GM12891 (cell line): Measurements from ENCODE around the gene SEMA3A.
"Not testable (repeated sequence)": the region's sequence is repeated elsewhere in the genome, so short reads cannot be mapped to it uniquely, and the experiment has no call there.

Experiments used
- DNase-seq: peaks from one replicate; pipeline ENCODE4 v3.0.0; 2011; ENCODE audit warnings: low spot score; ENCODE audit not compliant: insufficient read length
- FAIRE-seq: peaks from 2 replicates; lab custom pipeline; 2011; peaks lifted over from hg19 to GRCh38; lab: Jason Lieb, UNC
- PAX5 ChIP-seq: IDR thresholded peaks from 2 replicates; pipeline ENCODE4 v1.6.1; 2011; ENCODE audit warnings: low read length, moderate library complexity, mild to moderate bottlenecking; ENCODE audit not compliant: insufficient read depth, severe bottlenecking
- POLR2A ChIP-seq: IDR thresholded peaks from 2 replicates; pipeline ENCODE4 v1.6.1; 2011; ENCODE audit warnings: low read depth, low read length, control low read depth
- POLR2AphosphoS5 ChIP-seq: IDR thresholded peaks from 2 replicates; pipeline ENCODE4 v1.6.1; 2011; ENCODE audit warnings: low read depth, low read length, control low read depth
- POU2F2 ChIP-seq: IDR thresholded peaks from 2 replicates; pipeline ENCODE4 v1.6.1; 2011; ENCODE audit warnings: low read depth, mild to moderate bottlenecking, control low read depth, low read length, moderate library complexity
- SPI1 ChIP-seq: IDR thresholded peaks from 2 replicates; pipeline ENCODE4 v1.6.1; 2011; ENCODE audit warnings: low read depth, low read length, control low read depth
- TAF1 ChIP-seq: IDR thresholded peaks from 2 replicates; pipeline ENCODE4 v1.6.1; 2011; ENCODE audit warnings: low read depth, low read length, control low read depth

Gene SEMA3A

DNA sequence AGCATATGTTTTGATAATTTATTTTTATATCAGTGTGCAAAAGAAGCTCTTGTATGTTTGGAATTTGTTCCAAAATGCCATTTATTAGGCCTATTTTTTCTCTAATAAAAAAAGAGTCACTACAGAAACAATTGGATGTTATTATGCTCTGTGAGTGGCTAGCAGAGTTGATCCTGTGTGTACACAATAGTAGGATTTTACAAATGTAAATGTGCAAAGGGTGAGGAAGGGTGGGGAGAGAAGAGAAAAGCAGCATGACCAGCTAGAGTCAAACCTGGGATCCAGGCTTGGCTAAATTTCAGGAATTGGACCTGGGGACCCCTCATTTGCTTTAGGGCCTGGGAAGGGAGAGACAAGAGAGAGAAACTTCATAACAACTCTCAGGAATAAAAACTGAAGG lies 32.5 kb downstream of the SEMA3A start:
- TF ChIP-seq PAX5 (no peak), SPI1 (no peak), TAF1 (no peak), POLR2A (no peak), POU2F2 (no peak), POLR2AphosphoS5 (no peak)
- FAIRE-seq = no peak
- no peak for DNase-seq

DNA sequence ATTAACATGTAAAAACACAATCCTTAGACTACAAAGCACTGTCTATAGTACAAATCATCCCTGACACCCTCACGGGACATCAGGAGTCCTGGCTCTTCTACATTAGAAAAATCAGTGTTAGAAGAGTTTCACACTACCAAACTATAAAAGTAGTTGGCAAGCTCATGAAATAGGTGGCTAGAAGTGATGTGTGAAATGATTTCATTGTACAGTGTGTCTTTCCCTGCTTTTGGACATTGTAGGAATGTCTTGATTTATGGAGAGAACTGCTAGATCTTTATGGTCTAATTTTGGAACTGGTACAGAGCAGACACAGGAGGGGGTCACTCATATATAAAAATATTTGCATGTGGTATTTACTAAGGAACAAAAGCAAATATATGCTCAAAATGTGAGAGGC lies 33.2 kb downstream of the SEMA3A start:
- FAIRE-seq (no peak), DNase-seq (no peak)
- TF ChIP-seq TAF1 = no peak
- no peak for TF ChIP-seq POLR2AphosphoS5
- TF ChIP-seq POU2F2 = no peak
- TF ChIP-seq POLR2A = no peak
- TF ChIP-seq PAX5 = no peak
- no peak for TF ChIP-seq SPI1

DNA sequence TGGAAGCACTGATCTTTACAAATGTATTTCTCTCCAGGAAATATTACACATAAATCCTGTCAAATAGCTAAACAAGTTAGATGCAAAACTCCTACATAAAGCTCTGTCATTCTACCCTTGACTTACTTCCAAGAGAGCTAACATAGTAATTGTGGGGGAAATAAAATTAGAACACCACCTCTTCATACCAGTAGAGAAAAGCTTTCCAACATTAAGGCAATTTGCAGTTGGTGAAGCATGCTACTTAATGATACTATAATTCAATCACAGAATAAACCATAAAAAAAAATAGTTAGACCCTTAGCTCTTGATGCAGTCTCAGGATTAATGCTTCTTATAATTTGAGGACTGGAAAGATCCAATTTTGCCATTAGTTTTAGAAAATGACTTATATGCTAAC lies 35.2 kb downstream of the SEMA3A start:
- no peak for FAIRE-seq
- no peak for TF ChIP-seq TAF1
- TF ChIP-seq POLR2AphosphoS5 = no peak
- TF ChIP-seq SPI1 = no peak
- TF ChIP-seq POU2F2 = no peak
- TF ChIP-seq POLR2A = no peak
- no peak for TF ChIP-seq PAX5

DNA sequence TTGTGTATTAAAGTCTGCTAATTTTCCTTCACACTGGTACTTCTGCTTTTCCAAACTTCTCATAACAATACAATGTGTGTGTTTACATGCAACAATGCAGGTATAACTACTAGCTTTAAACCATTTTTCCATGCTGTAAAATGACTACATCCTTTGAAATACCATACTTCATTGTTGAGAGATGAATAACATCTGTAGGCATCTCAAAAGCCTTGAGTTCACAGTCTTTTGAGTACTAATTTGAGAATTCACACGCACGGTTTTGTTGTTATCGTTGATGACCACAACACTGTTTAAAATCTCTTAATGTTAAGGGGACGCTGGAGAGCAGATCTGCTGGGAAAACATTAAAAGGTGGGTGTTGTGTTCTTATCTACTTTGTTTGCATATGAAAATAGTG lies 37.4 kb downstream of the SEMA3A start:
- TF ChIP-seq POLR2AphosphoS5 (no peak), POLR2A (no peak), SPI1 (no peak), PAX5 (no peak), POU2F2 (no peak), TAF1 (no peak)
- FAIRE-seq (no peak), DNase-seq (no peak)

More for the DNA sequence above, 35.2 kb downstream of the SEMA3A start:
- DNase-seq = no peak

DNA sequence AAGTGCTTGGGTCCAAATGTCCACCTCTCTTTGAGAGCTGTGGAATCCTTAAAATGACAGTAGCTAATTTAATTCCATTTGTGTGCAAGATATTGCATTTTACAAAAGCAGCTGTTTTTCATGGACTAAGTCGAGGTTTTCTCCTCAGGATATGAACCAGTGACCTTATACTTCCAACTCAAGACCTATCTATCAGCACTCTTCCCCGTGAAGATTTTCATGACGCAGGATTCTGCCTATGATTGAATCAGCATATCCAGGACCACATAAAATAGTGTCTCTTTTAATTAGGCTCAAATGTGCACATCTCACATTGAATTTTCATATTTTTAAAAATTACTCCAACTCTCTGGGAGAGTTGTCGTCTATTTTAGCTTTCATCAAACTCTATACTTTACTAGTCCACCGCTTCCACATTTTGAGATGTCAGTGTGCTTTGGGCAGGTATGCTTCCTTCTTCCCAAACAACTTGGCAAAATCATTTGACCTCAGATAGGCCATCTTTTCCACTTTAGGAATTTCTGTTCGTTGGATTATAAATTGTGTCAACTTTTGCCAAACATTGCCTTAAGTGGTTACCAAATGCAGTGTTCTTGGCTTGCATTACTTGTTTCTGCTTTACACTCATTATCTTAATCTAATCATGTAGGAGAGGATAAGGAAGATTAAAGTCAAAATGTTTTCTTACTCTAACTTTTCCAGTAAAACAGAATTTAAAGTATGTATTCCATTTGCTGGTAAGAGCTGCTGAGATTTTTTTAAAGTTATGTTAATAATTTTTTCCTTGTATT lies 39.4 kb downstream of the SEMA3A start:
- no peak for DNase-seq
- TF ChIP-seq PAX5 (no peak), POLR2AphosphoS5 (no peak), POLR2A (no peak), SPI1 (no peak), TAF1 (no peak), POU2F2 (no peak)
- no peak for FAIRE-seq

DNA sequence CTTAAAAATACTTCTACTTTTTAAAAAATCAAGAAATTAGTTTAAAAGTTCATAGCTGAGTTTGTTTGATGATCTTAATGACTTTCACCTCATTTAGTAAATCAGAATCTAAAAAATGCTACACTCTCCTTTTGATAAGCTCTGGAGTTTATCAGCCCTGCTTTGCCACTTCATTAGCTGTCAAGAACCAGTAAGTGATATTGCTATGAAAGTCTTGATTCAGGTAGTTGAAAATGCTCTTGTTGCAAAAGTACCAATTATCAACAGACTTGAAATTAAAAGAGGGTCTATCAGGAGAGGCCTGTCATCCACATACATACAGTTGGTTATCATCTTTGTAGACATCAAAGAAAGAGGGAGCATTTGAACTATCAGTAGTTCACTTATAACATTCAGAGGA lies 41.6 kb downstream of the SEMA3A start:
- TF ChIP-seq PAX5 (no peak), TAF1 (no peak), SPI1 (no peak), POLR2A (no peak)
- DNase-seq = no peak
- FAIRE-seq = no peak

DNA sequence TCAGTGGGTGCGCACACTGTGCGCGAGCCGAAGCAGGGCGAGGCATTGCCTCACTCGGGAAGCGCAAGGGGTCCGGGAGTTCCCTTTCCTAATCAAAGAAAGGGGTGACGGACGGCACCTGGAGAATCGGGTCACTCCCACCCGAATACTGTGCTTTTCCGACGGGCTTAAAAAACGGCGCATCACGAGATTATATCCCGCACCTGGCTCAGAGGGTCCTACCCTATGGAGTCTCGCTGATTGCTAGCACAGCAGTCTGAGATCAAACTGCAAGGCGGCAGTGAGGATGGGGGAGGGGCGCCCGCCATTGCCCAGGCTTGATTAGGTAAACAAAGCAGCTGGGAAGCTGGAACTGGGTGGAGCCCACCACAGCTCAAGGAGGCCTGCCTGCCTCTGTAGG lies 44.2 kb downstream of the SEMA3A start:
- FAIRE-seq, DNase-seq: not testable (repeated sequence)

DNA sequence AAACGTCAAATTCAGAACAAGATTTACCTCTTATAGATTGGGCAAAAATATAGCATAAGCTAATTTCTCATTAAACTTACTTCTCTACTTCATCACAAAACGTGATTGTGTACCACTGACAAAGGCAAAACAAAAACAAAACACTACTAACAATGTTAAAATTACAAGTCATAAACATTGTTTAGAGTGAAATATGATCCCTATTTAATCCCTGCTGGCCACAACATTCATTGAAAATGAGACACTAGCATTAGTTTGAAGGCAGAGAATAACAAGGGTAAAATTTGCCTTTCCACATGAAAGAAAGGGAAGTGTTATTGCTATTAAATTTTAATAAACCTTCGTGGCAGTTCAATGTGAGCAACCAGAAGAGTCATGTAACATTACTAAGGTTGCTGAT lies 45.0 kb downstream of the SEMA3A start:
- DNase-seq (no peak), FAIRE-seq (no peak)
- TF ChIP-seq TAF1 (no peak), POLR2A (no peak), PAX5 (no peak), POLR2AphosphoS5 (no peak), SPI1 (no peak), POU2F2 (no peak)

DNA sequence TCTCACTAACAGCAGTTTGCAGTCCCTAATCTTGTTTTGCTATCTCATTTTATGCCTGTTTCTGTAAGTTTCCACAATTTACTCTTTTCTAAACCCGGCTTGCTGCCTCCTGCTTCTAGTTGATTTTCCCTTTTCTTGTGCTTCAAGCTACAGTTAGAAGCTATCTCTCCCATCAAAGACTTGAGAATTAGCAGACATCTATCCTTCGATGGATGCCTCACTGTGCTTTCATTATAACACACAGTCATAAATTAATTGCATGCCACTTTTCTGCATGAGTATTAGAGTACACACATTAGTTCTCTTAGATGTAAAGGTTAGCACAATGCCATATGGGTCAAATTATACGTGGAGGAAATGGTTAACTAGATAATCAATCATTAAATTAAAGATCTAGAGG lies 48.7 kb downstream of the SEMA3A start:
- no peak for TF ChIP-seq TAF1
- no peak for TF ChIP-seq POLR2A
- TF ChIP-seq SPI1 = no peak
- TF ChIP-seq PAX5 = no peak
- TF ChIP-seq POLR2AphosphoS5 = no peak
- no peak for TF ChIP-seq POU2F2
- DNase-seq (no peak), FAIRE-seq (no peak)

DNA sequence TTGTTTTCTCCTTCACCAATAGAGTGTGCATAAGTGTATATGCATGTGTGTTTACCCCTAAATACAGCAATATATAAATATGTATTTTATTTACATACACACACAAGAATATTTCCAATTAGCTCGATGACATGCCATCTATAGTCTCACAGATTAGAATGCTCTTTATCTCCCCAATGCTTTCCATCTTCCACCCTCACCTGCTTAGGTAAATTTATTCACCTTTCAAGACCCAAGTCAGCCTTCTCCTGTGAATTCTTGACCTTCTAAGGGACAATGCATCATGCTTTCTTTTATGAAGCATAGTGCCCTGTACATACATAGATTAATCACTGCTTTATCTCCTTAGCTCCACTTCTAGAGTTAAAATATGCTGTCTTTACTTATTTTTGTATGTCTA lies 49.7 kb downstream of the SEMA3A start:
- DNase-seq = no peak
- FAIRE-seq = no peak
- TF ChIP-seq POU2F2 (no peak), SPI1 (no peak), POLR2AphosphoS5 (no peak), TAF1 (no peak), PAX5 (no peak), POLR2A (no peak)

DNA sequence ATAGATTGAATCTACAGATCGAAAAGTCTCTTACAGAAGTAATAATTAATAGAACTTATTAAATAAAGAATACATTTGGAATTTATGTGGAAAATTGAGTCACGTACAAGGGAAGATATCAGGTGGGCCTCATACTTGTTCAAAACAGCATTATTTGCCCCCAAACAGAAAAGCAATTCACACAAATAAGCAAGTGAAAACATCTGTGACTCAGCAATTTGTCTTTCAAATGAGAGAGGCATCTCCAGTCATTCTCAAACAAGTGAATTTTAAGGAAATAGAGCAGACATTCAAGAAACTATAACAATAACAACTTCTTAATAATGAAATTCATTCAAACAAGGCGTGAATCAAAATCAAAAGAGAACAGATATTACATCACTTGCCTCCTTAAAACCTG lies 50.1 kb downstream of the SEMA3A start:
- DNase-seq (no peak), FAIRE-seq (no peak)
- TF ChIP-seq POLR2AphosphoS5 (no peak), POLR2A (no peak), POU2F2 (no peak), TAF1 (no peak), SPI1 (no peak), PAX5 (no peak)
